Measurements from ENCODE around the gene CRY2. TPM values are rescaled to one million over a fixed set of nuclear protein-coding genes. Genes with fewer than 3 reads are reported as not detected.

Gene CRY2
- total RNA-seq, 1 donor from 2014 or later: 29.4 TPM

DNA sequence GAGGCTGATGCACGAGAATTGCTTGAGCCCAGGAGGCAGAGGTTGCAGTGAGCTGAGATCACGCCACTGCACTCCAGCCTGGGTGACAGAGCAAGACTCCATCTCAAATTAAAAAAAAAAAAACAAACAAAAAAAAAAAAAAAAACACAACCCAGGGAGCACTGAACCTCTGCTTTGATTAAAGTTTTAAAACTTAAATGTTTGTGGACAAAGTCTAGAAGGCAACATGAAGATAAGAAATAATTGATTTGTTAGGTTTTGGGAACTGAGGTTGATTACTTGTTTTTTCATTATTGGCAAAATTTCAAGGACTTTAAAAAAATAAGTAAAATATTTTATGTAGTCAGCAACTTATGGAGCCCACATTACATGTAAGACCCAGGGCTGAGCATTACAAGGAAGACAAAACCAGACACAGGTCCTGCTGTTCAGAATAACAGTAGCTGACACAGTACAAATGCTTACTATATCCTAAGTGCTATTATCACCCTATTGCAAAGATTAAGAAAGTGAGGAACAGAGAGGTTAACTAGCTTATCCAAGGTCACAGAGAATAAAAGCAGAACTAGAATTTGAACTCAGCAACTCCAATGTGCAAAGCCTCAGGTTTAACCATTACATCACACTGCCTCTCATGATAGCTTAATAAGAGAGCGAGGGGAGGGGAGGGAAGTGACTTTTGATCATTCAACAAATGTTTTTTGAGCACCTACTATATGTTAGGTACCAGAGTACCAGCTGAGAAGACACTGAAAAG is 2.3 kb upstream of the CRY2 start:
- intact Hi-C loops (cut with micrococcal nuclease): loop anchor here (5.0 to 10.0 kb wide), 4 partner anchors 42 to 490 kb away; partner anchors contain the start of gene MAPK8IP1

DNA sequence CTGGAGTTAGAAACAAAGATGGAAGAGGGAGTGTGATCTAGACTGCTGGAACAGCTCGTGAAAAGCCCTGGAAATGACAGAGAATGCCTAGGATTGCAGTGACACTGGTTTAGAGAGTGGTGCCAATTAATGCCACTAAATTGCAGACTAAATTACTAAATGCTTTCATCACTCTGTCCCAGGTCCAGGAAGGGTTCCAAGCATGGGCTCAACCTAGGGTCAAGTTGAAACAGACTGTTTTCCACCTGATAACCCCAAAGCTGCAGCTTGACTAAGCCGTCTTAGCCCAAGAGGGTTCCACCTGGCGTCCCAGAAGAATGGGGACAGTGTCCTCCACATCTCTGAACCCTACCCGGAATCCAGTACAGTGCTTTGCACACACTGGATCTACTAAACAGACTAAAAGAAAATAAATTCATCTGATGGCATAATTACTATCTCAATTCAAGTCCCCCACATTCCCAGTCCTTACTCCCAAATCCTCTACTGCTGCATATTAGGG is 1.1 kb upstream of the CRY2 start:
- intact Hi-C loops (cut with micrococcal nuclease): loop anchor here (5.0 to 10.0 kb wide), 4 partner anchors 41 to 491 kb away; partner anchors contain the start of gene MAPK8IP1

DNA sequence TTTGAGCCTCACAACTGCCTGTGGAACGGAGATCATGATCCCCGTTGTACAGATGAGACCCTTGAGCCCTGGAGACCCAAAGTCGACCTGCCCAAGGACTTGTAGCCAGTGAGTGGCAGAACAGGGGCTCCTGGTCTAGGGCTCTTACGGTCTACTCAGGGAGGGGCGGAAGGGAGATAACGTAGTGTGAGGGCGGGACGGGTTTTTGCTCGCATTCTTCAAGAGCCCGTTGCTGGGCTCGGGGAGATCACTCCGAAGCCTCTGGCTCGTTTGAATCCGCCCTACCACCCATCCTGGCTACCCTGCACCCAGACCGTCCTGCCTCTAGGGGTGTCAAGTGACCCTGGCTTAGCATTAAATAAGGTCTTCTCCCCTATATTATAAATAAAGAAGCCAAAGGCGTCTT is 639 bp downstream of the CRY2 start:
- intact Hi-C loops (cut with micrococcal nuclease): loop anchor here (1.0 to 10.0 kb wide), 6 partner anchors 39 to 493 kb away; partner anchors contain the start of genes MAPK8IP1 and SLC35C1

GRCh38 chr11:45848654-45849081 is 1.4 kb downstream of the CRY2 start:
- intact Hi-C loops (cut with micrococcal nuclease): loop anchor here (5.0 to 10.0 kb wide), 4 partner anchors 39 to 494 kb away; partner anchors contain the start of gene MAPK8IP1

- intact Hi-C loops (cut with micrococcal nuclease): no loop called here
These were observed 3.2 kb downstream of the CRY2 start for GRCh38 chr11:45850446-45850845.

- intact Hi-C loops (cut with micrococcal nuclease): loop anchor here (1.0 kb wide), 1 partner anchor 8 kb away; no protein-coding TSS in a partner anchor
These were observed 4.0 kb downstream of the CRY2 start for GRCh38 chr11:45851228-45851627.

GRCh38 chr11:45852018-45852711 is 4.9 kb downstream of the CRY2 start:
- intact Hi-C loops (cut with micrococcal nuclease): no loop called here

DNA sequence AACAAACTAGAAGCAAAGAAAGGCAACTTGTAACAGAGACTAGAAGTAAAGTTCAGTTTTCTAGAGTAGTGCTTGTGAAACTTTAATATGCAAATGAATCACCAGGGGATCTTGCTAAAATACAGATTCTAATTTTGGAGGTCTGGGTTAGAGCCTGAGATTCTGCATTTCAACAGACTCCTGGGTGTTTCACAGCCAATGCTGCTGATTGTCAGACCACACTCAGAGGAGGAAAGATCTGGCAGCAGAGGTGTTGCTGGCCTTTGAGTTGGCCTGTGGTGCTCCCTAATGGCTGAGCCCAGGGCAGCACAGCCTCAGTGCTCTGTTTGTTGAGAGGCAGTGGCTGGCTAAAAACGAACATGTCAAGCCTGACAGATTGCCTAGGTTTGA is 5.4 kb downstream of the CRY2 start:
- intact Hi-C loops (cut with micrococcal nuclease): no loop called here

- intact Hi-C loops (cut with micrococcal nuclease): no loop called here
These were observed 6.3 kb downstream of the CRY2 start for GRCh38 chr11:45853332-45854219.

GRCh38 chr11:45855308-45855707 is 8.0 kb downstream of the CRY2 start:
- intact Hi-C loops (cut with micrococcal nuclease): no loop called here

DNA sequence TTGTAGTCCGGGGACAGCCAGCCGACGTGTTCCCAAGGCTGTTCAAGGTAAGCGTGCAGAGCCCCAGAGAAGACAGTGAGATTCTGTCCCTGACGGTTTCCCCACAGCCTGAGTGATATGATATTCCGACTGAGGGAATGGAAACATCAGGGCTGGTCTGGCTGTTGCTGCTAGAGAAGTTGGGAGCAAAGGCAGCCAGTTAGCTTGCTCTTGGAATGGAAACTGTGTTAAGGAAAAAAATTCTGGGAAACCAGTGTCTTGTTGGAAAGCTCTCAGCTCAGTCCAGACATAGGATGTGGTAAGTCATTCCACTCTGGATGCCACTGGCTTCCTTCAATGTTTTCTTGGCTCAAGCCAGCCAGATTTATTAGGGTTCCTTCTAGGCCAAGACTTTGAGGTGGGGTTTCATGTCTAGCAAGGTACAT is 8.8 kb downstream of the CRY2 start:
- intact Hi-C loops (cut with micrococcal nuclease): no loop called here

DNA sequence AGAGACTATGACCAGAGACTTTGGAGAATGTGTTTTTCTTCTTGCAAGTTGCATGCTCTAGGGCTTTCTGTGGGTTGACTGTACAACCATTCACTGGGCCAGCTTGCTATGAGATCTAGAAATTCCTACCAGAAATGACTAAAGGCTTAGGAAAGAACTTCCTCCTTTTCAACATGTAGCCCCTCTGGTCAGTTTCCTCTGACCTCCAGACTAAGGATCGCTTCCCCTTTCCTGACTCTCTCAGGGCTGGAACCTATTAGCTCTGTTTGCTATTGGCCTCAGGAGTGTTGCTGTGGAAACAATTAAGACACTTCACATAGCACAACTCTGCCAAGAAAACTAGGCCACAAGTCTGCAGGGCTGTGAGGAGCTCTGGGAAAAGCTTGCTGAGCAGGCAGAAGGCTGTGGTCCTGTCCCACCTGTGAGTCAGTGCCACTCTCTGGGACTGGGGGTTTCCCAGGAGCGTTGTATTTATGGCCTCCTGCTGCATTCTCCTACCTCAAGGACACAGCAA is 10.7 kb downstream of the CRY2 start:
- intact Hi-C loops (cut with micrococcal nuclease): no loop called here

DNA sequence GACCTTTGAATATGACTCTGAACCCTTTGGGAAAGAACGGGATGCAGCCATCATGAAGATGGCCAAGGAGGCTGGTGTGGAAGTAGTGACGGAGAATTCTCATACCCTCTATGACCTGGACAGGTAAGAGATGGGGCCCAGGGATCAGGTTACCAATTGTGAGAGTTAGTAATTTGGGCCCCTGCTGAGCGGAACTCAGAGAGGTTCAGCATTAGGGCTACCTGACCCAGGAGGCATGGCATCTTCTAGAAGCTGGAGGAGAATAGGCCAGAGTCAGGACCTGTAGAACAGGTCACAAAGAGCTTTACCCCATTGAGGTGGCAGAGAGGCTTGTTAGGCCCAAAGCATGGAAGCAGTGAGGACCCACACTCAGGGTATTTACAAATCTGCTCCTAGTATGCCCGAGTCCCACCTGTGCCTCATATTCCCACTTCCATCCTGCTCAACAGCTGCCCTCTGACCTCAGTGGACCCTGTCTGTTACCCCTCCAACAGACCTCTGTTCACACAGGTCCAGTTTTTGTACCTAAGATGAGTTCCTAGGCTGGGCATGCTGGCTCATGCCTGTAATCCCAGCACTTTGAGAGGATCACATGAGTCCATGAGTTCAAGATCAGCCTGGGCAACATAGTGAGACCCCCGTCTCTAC is 11.6 kb downstream of the CRY2 start:
- intact Hi-C loops (cut with micrococcal nuclease): loop anchor here (1.0 kb wide), 1 partner anchor 8 kb away; no protein-coding TSS in a partner anchor

- intact Hi-C loops (cut with micrococcal nuclease): loop anchor here (1.0 kb wide), 1 partner anchor 8 kb away; no protein-coding TSS in a partner anchor
These were observed 12.4 kb downstream of the CRY2 start for GRCh38 chr11:45859661-45860140.

DNA sequence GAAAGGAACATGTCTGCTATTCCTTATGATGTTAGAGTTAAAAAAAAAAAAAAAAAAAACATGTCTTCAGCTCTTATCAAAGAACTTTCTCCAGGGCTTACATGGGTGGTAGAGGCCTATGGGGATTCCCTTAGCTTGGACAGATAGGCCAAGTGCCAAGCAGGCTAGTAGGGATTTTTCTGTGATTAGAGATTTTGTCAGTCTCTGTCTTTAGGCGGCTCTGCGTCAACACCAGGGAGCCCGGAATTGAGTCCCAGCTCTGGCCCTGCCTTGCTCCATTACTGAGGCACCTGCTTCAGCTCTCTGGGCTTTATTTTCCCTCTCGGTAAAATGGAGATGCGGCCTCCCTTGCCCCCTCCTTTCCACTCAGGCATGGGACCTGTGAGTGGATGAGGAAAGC is 13.1 kb downstream of the CRY2 start:
- intact Hi-C loops (cut with micrococcal nuclease): no loop called here

DNA sequence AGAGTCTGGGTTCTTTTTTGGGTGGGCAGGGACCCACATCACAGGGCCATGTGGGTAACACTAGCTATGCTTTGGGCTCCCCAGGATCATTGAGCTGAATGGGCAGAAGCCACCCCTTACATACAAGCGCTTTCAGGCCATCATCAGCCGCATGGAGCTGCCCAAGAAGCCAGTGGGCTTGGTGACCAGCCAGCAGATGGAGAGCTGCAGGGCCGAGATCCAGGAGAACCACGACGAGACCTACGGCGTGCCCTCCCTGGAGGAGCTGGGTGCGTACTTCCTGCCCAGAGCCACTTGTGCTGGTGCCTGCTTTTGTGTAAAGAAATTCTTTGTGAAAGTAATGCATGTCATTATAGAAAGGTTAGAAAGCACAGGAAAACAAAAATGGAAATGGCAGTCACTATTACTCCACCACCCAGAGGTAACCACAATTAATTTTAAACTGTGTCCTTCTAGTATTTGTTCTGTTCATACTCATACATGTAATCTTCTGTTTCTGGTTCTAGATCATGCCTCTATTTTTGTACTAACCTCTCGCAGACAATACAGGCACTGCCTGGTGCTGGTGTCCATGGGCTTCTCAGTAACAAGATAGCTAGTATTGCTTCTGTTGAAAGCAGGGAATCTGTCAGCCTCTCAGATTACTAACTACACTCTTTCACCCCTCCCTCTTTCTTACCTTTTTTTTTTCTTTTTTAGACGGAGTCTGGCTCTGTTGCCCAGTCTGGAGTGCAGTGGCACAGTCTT is 13.7 kb downstream of the CRY2 start:
- intact Hi-C loops (cut with micrococcal nuclease): no loop called here

DNA sequence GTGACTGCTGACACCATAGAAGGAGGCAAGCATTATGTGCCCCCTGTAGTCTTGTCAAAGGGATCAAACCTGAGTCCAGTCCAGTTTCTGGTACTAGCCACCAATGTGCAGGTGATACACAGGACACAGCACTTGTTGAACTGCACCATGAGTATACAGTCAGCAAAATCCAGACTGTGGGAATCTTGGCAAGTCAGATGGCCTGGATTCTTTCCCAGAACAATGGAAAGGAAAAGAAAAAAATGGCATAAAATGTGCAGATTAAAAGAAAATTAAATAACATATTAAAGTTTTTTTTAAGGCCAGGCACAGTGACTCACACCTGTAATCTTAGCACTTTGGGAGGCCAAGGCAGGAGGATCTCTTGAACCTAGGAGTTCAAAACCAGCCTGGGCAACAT is 16.8 kb downstream of the CRY2 start:
- intact Hi-C loops (cut with micrococcal nuclease): no loop called here

DNA sequence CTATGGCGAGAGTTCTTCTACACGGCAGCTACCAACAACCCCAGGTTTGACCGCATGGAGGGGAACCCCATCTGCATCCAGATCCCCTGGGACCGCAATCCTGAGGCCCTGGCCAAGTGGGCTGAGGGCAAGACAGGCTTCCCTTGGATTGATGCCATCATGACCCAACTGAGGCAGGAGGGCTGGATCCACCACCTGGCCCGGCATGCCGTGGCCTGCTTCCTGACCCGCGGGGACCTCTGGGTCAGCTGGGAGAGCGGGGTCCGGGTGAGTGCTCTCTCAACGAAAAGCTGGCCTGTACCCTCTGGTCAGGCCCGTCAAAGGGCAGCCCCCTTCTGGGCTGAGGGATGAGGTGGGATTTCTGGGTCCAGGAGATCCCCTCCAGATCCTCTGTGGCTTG is 22.3 kb downstream of the CRY2 start:
- intact Hi-C loops (cut with micrococcal nuclease): no loop called here

- intact Hi-C loops (cut with micrococcal nuclease): no loop called here
These were observed 23.4 kb downstream of the CRY2 start for GRCh38 chr11:45870706-45871105.
